Activated CD8-positive, alpha-beta memory T cell treated with anti-CD3 and anti-CD28 coated beads, Interleukin-2, amount 50 U/mL, for 4 hours (primary cell): ENCODE measurements around the gene NYAP1.
"Not testable (repeated sequence)": the region's sequence is repeated elsewhere in the genome, so short reads cannot be mapped to it uniquely, and the experiment has no call there.

Source experiments
- DNase-seq: peaks from one replicate; pipeline ENCODE4 v3.0.0-alpha.2; 2020

The NYAP1 gene

GRCh38 chr7:100484673-100485045 is 932 bp downstream of the NYAP1 start:
- no peak for DNase-seq

- DNase-seq: no peak
Observed at GRCh38 chr7:100485471-100485876, 1.7 kb downstream of the NYAP1 start.

GRCh38 chr7:100486111-100486636 is 2.4 kb downstream of the NYAP1 start:
- no peak for DNase-seq

- DNase-seq: no peak
Observed at GRCh38 chr7:100486753-100487446, 3.2 kb downstream of the NYAP1 start.

GRCh38 chr7:100488333-100489095 is 4.8 kb downstream of the NYAP1 start:
- no peak for DNase-seq

- DNase-seq: no peak
Observed at GRCh38 chr7:100489121-100489520, 5.4 kb downstream of the NYAP1 start.

- no peak for DNase-seq
Observed at GRCh38 chr7:100489824-100490223, 6.1 kb downstream of the NYAP1 start.

- no peak for DNase-seq
Observed at GRCh38 chr7:100490483-100491191, 6.9 kb downstream of the NYAP1 start.

GRCh38 chr7:100491192-100491578 is 7.5 kb downstream of the NYAP1 start:
- DNase-seq: no peak

GRCh38 chr7:100492738-100493475 is 9.2 kb downstream of the NYAP1 start:
- no peak for DNase-seq

GRCh38 chr7:100493476-100494264 is 9.9 kb downstream of the NYAP1 start:
- DNase-seq: peak; percentile 56

GRCh38 chr7:100496509-100496908 is 12.8 kb downstream of the NYAP1 start:
- DNase-seq: no peak

GRCh38 chr7:100500743-100501142 is 17.0 kb downstream of the NYAP1 start:
- DNase-seq: not testable (repeated sequence)

- DNase-seq: not testable (repeated sequence)
Observed at GRCh38 chr7:100504031-100504430, 20.3 kb downstream of the NYAP1 start.

- no peak for DNase-seq
Observed at GRCh38 chr7:100504887-100505611, 21.3 kb downstream of the NYAP1 start.

- DNase-seq: no peak
Observed at GRCh38 chr7:100506356-100506923, 22.7 kb downstream of the NYAP1 start.

GRCh38 chr7:100509231-100509630 is 25.5 kb downstream of the NYAP1 start:
- DNase-seq: no peak

- no peak for DNase-seq
Observed at GRCh38 chr7:100510437-100511239, 26.9 kb downstream of the NYAP1 start.

- DNase-seq: no peak
Observed at GRCh38 chr7:100513212-100513810, 29.6 kb downstream of the NYAP1 start.
